Neural crest cell (in vitro differentiated cells): ENCODE data around the gene KRT85. TPM values are rescaled to one million over a fixed set of nuclear protein-coding genes. Genes with fewer than 3 reads are reported as not detected.
"Not testable (repeated sequence)": the region's sequence is repeated elsewhere in the genome, so short reads cannot be mapped to it uniquely, and the experiment has no call there.

ENCODE experiments used
- DNase-seq: peaks from one replicate; pipeline ENCODE4 v3.0.0; 2021; ENCODE audit warnings: low read depth, mixed read lengths, low spot score
- H3K27ac Mint-ChIP-seq: one replicate; pipeline ENCODE4 v1.8.0; 2021; ENCODE audit warnings: mild to moderate bottlenecking, mixed read lengths; ENCODE audit not compliant: unreplicated experiment
- H3K27me3 Mint-ChIP-seq: 2 replicates; pipeline ENCODE4 v1.8.0; 2021; ENCODE audit warnings: low read depth, mild to moderate bottlenecking, mixed read lengths
- H3K36me3 Mint-ChIP-seq: 2 replicates; pipeline ENCODE4 v1.8.0; 2021; ENCODE audit warnings: low read depth, mild to moderate bottlenecking, mixed read lengths
- H3K4me1 Mint-ChIP-seq: 2 replicates; pipeline ENCODE4 v1.8.0; 2021; ENCODE audit warnings: mixed read lengths
- H3K4me3 Mint-ChIP-seq: one replicate; pipeline ENCODE4 v1.8.0; 2021; ENCODE audit warnings: mild to moderate bottlenecking, mixed read lengths
- H3K9me3 Mint-ChIP-seq: 2 replicates; pipeline ENCODE4 v1.8.0; 2021; ENCODE audit warnings: mixed read lengths
- total RNA-seq: library from RNA; stranded (reverse); gene quantifications from 2 replicates; pipeline ENCODE4 v1.2.1, GENCODE V29; 2021
- TF ChIP-seq, protein P1 (sequence below): fragments of 200-600 bp; sonication (generic); conservative IDR thresholded peaks from 2 replicates; pipeline ENCODE4 v1.5.0; 2021; ENCODE audit warnings: antibody characterized with exemption, mild to moderate bottlenecking

Gene KRT85
- total RNA-seq, 1 donor from 2014 or later, result not detected

DNA sequence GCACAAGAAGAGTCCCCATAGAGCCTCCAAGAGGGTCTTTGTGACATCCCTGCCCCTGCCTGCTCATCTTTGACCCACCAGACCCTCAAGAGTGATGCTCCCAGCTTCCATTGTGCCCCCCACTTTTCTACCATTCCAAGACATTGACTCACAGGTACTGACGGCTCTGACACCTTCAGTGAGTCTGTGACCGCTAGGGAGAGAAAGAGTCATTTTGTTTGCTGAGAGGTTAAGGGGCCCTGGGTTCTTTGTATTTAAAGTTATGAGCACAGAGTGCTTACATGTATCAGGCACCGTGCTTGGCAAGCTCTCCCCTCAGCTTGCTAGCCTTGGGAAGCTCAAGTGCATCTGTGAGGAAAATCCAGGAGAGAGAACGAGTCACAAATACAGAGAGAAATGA is 45.9 kb upstream of the KRT85 start:
- H3K4me1 Mint-ChIP-seq, result peaks cover 6% of the 10 kb centered on the region
- no peak overlapping the region for H3K4me3 Mint-ChIP-seq
- H3K36me3 Mint-ChIP-seq, result peaks cover 4% of the 10 kb centered on the region
- H3K27me3 Mint-ChIP-seq, result peaks cover 2% of the 10 kb centered on the region
- TF ChIP-seq, protein P1, sequence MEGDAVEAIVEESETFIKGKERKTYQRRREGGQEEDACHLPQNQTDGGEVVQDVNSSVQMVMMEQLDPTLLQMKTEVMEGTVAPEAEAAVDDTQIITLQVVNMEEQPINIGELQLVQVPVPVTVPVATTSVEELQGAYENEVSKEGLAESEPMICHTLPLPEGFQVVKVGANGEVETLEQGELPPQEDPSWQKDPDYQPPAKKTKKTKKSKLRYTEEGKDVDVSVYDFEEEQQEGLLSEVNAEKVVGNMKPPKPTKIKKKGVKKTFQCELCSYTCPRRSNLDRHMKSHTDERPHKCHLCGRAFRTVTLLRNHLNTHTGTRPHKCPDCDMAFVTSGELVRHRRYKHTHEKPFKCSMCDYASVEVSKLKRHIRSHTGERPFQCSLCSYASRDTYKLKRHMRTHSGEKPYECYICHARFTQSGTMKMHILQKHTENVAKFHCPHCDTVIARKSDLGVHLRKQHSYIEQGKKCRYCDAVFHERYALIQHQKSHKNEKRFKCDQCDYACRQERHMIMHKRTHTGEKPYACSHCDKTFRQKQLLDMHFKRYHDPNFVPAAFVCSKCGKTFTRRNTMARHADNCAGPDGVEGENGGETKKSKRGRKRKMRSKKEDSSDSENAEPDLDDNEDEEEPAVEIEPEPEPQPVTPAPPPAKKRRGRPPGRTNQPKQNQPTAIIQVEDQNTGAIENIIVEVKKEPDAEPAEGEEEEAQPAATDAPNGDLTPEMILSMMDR, result no peak
- peaks cover 3% of the 10 kb centered on the region for H3K9me3 Mint-ChIP-seq
- DNase-seq, result no peak
- H3K27ac Mint-ChIP-seq, result no peak overlapping the region

DNA sequence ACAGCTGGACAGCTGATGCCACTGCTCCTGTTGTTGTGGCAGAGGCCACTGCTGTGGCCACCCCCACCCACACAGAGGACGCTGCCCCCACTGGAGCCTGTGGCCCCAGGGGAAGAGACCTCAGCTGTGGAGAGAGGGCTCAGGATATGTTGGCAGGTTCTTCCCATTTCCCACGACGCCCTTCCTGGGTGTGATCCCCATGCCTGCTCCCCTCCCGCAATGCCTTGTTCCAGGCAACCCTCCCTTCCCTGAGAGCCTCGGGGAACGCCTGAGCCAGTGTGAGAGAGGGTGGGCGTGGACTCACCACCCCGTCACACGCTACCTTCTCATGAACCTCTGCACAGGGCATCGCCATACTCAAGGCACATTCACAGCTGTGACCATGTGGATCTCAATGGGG is 44.5 kb upstream of the KRT85 start:
- H3K27me3 Mint-ChIP-seq, result peaks cover 2% of the 10 kb centered on the region

DNA sequence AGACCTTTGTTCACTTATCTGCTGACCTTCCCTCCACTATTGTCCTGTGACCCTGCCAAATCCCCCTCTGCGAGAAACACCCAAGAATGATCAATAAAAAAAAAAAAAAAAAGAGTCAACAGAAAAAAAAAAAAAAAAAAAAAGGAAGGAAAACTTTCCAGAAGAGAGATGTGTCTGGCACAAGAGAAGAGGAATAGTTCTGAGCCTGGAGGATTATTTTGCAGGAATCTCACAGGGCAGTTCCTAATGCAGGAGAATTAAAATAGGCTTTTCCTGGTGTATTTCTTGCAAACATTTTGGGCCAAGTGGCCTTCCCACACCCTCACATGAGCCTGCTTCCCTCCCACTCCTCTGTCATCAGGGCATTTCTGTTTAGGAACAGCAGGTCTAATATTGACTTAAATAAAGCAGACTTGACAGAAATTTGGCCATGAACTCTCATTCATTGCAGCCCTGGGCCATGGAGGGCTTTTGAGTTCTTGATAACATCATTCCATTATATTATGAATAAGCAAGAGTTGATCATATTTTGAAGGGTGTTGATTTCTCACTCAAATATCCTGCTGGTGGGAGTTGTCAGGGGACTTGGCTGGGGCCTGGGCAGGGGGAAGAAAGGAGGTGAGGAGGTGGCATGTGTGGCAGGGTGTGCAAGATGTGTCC is 43.4 kb upstream of the KRT85 start:
- H3K27me3 Mint-ChIP-seq, H3K9me3 Mint-ChIP-seq, H3K36me3 Mint-ChIP-seq, H3K27ac Mint-ChIP-seq, DNase-seq, H3K4me1 Mint-ChIP-seq, H3K4me3 Mint-ChIP-seq: not testable (repeated sequence)

More for the DNA sequence above, 44.5 kb upstream of the KRT85 start:
- DNase-seq, result no peak
- peaks cover 3% of the 10 kb centered on the region for H3K9me3 Mint-ChIP-seq
- no peak overlapping the region for H3K27ac Mint-ChIP-seq
- H3K36me3 Mint-ChIP-seq, result peaks cover 4% of the 10 kb centered on the region
- H3K4me3 Mint-ChIP-seq, result no peak overlapping the region
- peaks cover 6% of the 10 kb centered on the region for H3K4me1 Mint-ChIP-seq
- TF ChIP-seq, protein P1, result no peak

DNA sequence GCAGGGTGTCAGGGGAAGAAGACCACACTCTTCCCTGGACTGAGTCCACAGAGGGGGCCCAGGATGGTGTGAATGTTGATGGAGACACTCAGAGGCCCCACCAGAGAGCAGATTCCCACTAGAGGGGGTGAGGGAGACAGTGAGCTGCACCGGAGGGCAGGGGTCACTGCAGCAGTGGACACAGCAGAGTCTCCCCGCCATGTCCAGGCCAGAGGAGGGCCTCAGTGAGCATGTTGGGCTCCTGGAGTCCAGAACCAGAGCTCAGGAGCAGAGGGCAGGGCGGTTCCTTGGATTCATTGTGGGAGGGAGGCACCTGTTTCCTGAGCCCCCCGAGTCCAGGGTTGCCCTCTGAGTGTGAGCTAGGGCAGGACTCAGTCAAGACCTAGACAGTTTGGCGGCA is 40.6 kb upstream of the KRT85 start:
- TF ChIP-seq, protein P1, result no peak
- no peaks in the 10 kb centered on the region for H3K4me1 Mint-ChIP-seq
- no peak overlapping the region for H3K4me3 Mint-ChIP-seq
- DNase-seq, result no peak
- H3K27ac Mint-ChIP-seq, result no peak overlapping the region
- peaks cover 2% of the 10 kb centered on the region for H3K27me3 Mint-ChIP-seq
- peaks cover 4% of the 10 kb centered on the region for H3K36me3 Mint-ChIP-seq
- peaks cover 3% of the 10 kb centered on the region for H3K9me3 Mint-ChIP-seq

DNA sequence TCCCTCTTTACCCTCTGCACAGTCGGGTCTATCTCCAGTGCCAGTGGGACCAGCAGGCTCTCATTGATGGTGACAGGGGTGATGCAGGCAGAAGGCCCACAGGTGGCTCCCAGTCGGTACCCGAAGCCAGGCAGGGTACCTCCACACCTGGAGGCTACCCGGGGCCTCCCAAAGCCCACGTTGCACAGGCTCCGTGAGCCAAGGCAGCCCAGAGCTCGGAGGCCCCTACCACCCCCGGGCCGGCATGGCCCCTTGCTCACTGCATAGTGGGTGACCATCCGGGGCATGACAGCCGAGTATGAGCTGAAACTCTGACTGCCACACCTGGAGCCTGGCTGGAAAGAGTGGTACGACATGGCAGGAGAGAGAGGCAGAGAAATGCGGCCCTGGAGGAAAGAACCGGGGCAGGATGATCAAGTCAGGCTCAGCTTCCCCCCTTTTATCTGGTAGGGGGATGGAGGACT is 38.7 kb upstream of the KRT85 start, which contains the start of gene KRT82:
KRT82 (minus strand) TSS at position 414 of the 464 bp plus-strand sequence; CDS start at position 356, 58 bp downstream.
- H3K4me3 Mint-ChIP-seq, result no peak within 1 kb of the TSS
- no peak for DNase-seq
- H3K36me3 Mint-ChIP-seq, result peaks cover 1% of the 10 kb centered on the region
- H3K4me1 Mint-ChIP-seq, result no peaks in the 10 kb centered on the region
- H3K27ac Mint-ChIP-seq, result no peak within 1 kb of the TSS
- TF ChIP-seq, protein P1, result no peak
- H3K27me3 Mint-ChIP-seq, result peaks cover 2% of the 10 kb centered on the region
- H3K9me3 Mint-ChIP-seq, result peaks cover under 1% of the 10 kb centered on the region

DNA sequence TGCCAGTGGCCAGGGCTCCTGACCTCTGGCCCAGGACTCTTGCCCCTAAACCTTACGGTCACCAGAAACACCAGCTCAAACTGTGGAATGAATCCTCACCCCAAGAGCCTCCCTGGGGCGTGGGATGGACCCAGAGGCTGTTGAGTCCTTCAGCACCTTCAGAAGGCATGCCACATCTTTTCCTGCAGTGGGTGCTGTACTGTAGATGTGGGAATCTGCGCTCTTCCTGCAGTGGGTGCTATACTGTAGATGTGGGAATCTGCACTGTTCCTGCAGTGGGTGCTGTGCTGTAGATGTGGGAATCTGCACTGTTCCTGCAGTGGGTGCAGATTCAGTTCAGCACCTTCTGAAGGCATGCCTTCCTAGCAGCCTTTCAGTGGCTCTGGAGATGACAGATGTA is 37.7 kb upstream of the KRT85 start:
- Mint-ChIP-seq H3K4me3 (no peak overlapping the region), H3K4me1 (no peaks in the 10 kb centered on the region), H3K27me3 (peaks cover 2% of the 10 kb centered on the region), H3K36me3 (no peaks in the 10 kb centered on the region), H3K9me3 (no peaks in the 10 kb centered on the region), H3K27ac (no peak overlapping the region)
- TF ChIP-seq, protein P1, result no peak
- DNase-seq, result no peak
